A204.1 (cell line): ENCODE data around the gene PTBP3.
"Not testable (repeated sequence)": the region's sequence is repeated elsewhere in the genome, so short reads cannot be mapped to it uniquely, and the experiment has no call there.

Experiments used
- FAIRE-seq: peaks from 2 replicates; lab custom pipeline; 2012; peaks lifted over from hg19 to GRCh38; lab: Jason Lieb, UNC

PTBP3 gene

DNA sequence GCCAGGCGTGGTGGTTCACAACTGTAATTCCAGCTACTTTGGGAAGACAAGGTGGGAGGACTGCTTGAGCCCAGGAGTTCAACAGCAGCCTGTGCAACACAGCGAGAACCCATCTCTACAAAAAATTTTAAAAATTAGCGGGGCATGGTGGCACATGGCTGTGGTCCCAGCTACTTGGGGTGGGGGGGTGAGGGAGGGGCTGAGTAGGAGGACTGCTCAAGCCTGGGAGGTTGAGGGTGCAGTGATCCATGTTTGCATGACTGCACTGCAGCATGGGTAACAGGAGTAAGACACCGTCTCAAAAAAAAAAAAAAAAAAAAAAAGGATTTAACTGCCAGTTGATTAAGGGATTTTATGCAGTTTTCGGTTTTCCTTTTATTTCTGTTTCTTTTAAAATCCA, 65.0 kb downstream of the PTBP3 start:
- no peak for FAIRE-seq

DNA sequence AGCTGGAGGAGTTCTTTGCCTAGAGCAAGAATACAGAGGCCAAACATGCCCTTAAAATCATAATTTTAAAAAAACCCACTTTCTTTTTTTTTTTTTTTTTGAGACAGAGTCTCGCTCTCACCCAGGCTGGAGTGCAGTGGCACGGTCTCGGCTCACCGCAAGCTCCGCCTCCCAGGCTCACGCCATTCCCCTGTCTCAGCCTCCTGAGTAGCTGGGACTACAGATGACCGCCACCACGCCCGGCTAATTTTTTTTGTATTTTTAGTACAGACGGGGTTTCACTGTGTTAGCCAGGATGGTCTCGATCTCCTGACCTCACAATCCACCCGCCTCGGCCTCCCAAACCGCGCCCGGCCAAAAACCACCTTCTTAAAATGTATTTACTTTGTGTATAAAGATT, 66.3 kb downstream of the PTBP3 start:
- not testable (repeated sequence) for FAIRE-seq

DNA sequence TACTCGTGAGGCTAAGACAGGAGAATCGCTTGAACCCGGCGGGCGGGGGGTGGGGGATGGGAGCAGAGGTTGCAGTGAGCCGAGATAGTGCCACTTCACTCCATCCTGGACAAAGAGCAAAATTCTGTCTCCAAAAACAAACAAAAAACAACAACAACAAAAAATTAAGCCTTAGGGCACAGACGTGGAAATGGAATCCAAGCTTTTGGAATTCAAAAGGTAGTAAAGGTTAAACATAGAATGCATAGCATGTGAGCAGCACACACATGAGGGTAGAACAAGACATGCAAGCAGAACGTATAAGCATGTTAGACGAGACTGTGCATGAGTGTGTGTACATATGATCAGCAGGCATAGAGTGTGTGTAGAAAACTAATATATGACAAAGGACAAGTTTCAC, 68.0 kb downstream of the PTBP3 start:
- FAIRE-seq = no peak

DNA sequence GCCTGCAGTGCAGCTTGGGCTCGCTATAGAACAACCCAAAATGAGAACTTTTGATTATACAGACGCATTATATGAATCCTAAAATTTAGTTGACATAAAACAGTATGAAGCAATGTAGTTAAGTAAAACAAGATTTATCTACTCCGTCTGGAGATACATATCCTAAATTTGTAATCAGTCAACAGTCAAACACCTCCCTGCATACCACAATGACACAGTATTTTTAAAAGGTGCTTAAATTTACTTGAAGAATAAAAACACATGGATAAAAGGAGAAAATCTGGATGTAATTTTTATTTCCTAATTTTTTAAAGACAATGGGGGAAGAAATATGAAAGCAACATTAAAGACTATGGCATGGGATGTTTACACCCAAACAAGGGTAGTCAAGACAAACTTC, 70.8 kb downstream of the PTBP3 start:
- FAIRE-seq = no peak

DNA sequence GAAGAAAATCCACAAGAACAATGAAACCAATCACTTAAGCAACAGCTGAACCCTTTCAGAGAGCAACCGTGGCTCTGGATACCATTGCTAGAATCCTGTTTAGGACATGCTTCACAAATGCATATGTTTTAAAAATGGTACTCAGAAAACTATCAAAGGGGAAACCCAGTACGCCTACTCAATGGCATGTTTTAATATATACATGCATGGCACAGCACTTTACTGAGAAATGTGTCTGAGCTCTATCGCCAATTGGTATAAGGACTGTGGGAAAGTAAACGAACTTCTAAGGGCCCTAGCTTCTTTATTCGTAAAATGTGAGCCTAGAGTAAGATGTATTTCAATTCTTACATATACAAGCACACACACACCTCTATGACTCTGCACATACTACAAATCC, 72.3 kb downstream of the PTBP3 start:
- no peak for FAIRE-seq

DNA sequence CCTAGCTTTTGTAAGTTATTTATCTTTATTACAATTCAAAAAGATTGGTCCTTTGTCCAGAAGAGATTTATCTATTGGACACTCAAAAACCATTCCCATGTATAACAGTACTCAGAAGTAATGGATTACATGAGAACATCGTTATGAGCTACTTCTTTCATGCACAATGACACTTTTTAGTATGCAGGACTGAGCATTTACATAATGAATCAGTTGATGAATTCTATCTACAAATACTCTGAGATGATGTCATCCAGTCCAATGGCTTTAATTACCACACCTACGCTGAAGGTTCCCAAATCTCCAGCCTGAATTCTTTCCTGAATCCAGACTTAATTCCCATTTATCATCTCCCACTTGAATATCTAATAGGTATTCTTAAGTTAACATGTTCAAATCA, 75.3 kb downstream of the PTBP3 start:
- no peak for FAIRE-seq

DNA sequence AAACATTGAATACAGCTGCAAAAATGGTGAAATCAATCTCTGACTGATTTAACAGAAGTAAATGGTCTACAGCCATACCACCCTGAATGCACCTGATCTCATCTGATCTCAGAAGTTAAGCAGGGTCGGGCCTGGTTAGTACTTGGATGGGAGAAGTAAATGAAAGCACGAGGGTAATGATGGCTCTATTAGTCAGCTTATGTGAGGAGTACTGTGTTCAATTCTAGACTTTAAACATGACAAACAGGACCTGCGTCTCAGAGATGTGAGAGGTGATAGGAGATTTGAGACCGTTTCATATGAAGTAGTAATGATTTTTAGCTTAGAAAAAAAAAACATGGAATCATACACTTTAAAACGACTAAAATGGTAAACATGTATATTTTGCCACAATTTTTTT, 81.2 kb downstream of the PTBP3 start:
- no peak for FAIRE-seq

DNA sequence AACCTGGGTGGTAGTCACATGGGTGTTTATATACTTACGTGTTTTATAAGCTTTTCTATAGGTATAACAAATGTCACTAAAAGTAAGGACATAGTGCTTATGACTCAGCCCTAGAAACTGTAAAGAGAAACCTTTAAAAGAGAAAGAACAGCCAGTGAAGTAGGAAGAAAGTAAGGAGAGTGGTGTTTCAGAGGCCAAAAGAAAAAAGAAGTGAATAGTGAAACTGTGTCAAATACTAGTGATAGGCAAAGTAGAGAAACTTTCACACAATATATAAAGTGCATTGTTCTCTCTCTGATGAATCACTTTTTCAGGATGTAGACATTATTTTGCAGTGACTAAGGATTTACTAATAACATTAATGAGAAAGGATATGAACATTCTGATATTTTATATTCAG, 84.1 kb downstream of the PTBP3 start:
- no peak for FAIRE-seq

DNA sequence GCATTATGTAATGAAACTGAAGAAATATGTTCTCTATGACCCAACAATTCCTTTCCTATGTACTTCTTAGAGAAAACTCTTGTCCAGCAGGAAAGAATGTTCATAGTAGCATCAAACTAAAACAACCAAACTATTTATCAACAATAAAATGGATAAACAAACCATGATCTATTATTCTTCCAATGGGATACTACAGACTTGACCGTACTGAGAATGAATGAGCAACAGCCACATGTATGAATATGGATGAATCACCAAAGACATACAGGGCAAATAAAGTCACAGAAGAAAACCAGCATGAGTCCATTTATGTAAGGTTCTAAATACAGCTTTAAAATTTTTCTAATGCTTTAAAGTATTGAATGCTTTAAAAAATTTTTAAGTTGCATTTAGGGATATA, 84.7 kb downstream of the PTBP3 start:
- no peak for FAIRE-seq

DNA sequence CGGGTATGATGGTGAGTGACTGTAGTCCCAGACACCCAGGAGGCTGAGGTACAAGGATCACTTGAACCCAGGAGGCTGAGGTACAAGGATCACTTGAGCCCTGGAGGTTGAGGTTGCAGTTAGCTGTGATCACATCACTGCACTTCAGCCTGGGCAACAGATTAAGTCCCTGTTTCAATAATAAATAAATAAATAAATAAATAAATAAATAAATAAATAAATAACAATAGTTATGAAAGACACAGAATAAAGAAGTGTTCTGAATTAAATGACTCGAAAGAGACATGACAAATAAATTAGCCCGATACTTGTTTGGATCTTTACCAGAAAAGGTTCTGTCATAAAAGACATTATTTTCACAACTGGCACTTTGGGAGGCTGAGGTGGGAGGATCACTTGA, 86.3 kb downstream of the PTBP3 start:
- FAIRE-seq = no peak

DNA sequence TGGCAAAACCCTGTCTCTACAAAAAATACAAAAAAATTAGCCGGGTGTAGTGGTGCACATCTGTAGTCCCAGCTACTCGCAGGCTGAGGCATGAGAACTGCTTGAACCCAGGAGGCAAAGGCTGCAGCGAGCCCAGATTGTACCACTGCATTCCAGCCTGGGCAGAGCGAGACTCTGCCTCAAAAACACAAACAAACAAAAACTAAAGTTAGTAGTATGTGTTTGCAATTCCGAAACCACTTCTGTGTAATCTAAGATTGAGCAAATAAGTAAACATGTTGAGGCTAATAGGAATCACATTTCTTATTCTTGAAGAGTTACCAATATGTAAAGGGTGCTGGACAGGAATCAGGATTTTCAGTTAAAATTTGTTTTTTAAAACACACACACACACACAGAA, 88.3 kb downstream of the PTBP3 start:
- no peak for FAIRE-seq

DNA sequence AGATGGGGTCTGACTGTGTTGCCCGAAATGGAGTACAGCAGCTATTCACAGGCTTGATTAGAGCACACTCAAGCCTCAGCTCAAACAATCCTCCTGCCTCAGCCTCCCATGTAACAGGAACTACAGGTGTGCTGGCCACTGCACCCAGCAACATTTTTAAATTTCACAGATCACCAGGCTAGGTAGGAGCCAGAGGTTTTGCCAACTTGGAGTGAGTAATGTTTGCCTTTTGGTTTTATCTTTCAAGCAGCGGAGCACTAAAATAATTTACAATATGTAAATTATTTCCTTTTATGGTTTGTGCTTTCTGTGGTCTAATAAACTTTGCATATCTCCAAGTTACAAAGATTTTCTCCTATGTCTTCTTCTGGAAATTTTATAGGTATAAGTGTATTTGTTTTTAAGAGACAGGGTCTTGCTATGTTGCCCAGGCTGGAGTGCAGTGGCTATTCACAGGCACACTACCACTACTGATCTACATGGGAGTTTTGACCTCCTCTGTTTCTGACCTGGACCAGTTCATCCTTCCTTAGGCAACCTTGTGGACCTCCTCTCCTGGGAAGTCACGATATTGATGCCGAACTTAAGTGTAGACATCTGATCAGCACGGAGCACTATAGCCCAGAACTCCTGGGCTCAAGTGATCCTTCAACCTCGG, 91.1 kb downstream of the PTBP3 start:
- FAIRE-seq = no peak

DNA sequence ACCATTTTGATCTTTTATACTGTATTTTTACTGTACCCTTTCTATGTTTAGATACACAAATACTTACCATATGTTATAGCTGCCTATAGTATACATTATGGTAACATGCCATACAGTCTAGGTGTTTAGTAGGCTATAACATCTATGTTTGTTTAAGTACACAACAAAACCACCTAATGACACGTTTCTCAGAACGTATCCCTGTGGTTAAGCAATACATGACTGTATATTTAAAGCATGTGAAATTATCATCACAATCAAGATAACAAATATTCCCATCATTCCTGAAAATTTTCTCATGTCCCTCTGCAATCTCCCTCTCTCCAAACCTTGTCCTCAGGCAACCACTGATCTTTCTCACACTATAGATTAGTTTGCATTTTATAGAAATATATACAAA, 91.9 kb downstream of the PTBP3 start:
- FAIRE-seq = no peak

DNA sequence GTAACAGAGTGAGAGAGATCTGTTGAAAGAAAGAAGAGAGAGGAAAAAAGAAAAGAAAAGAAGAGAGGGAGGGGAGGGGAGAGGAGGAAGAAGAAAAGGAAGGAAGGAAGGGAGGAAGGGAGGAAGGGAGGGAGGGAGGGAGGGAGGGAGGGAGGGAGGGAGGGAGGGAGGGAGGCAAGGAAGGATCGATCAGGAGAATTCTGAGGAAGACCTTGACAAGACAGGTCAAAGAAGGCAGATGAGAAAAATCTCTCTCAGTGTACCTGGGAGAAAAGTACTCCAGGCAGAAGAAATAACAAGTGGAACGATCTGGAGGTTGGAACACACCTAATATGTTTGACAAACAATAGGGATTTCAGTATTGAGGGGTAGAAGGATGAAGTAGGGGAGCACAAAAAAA, 93.7 kb downstream of the PTBP3 start:
- no peak for FAIRE-seq

DNA sequence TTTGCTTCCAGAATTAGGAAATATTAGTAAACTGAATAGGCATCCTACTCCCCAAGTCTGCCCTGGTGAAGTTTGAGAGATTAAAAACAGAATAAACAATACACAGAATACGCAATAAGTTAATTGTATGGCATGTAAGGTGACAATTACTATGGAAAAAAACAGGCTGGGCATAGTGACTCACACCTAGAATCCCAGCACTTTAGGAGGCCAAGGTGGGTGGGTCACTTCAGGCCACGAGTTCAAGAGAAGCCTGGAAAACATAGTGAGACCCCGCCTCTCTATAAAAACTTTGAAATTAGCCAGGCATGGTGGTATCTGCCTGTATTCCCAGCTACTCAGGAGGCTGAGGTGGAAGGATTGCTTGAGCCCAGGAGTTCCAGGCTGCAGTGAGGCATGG, 94.1 kb downstream of the PTBP3 start:
- no peak for FAIRE-seq

DNA sequence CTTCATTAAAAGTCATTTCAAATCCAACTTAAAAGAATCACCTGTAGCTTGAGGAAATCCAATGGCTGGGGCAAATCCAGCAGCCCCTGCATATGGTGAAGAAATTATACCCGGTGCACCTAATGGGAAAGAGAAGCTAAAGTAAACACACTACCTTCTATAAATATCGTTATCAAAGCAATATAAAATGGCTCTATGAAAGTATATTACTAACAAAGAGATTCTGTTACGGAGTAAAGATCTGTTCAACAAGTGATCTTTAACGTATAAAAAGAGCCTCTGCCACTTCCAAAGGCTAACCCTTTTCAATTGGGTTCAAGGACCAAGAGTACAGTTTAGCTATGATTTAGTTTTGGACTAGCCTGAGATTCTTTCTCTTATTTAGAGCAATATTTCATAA, 98.6 kb downstream of the PTBP3 start:
- no peak for FAIRE-seq

DNA sequence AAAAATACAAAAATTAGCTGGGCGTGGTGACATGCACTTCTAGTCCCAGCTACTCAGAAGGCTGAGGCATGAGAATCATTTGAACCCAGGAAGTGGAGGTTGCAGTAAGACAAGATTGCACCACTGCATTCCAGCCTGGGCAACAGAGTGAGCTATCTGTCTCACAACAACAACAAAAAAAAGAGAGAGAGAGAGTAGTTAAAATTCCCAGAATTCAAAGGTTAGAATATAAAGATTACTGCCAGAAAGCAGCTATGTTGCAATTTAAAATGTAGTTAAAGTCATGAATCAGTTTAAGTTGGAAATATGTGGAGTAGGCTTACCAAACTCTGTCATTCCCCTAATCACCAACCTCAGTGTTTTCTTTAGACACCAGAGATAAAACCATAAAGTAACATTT, 99.7 kb downstream of the PTBP3 start:
- FAIRE-seq = no peak

DNA sequence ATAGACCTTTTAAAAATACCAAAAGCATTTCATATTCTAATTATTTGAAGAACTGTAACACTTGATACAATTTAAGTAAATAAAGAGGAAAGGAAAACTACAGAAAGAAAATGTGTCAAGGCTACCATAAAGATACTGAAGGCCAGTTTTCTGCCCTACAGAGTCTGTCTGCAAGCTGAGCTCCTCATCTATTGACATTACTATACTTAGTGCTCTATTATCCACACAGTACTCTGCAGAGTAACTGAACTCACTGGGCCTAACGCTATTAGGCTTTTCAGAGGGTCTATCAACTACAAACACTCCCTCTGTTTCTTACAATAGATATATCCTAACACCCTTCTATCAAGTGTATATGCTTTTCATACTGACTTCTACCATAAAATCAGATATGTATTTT, 101.2 kb downstream of the PTBP3 start:
- no peak for FAIRE-seq

DNA sequence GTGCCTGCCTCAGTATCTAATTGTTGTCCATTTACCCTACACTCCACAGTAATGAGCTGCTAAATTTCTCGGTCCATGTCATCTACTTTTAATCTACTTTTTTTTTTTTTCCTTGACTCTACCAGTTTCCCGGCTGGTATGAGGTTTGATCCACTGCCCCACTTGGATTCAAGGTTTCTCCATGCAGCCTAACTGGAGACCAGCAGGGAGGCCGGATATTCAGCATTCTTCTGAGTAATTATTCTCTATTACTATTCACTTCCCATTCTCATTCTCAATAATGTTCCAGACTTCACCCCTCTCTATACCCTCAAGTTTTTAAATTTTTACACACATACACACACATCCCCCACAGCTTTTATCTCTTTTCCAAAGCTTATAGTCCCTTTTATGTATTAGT, 107.3 kb downstream of the PTBP3 start:
- no peak for FAIRE-seq

DNA sequence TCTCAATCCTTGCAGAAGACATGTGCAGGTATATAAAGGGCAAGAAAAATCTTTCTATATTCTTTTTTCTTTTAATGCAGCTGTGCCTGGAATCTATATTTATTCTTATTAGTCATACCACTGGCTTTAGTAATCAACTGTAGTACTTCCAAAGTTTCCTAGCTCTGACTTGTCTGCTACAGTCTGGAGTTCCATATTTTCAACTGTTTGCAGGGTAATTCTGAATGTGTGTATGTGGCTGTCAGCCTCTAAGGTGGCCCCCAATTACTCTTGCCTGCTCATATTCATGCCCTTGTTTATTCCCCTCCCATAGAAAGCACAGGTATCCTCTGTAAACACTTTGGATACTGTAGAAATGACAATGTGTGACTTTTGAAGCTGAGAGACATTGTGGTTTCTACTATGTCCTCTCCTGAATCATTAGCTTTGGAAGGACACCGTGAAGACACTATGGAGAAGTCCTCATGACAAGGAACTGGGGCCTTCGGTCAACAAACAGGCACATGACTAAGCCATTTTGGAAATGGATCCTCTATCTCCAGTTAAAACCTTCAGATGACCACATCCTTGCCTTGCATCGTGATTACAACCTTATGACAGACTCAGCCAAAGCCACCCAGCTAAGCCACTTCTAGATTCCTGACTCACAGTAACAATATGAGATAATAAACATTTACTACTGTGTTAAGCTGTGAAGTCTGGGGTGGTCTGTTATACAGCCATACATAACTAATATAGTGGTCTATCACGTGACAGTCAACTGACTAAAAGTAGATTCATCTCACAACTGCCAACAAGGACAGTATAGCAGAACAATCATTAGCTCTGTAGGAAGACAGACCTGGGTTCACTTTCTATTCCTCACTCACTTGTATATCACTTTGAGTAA, 108.8 kb downstream of the PTBP3 start:
- no peak for FAIRE-seq

DNA sequence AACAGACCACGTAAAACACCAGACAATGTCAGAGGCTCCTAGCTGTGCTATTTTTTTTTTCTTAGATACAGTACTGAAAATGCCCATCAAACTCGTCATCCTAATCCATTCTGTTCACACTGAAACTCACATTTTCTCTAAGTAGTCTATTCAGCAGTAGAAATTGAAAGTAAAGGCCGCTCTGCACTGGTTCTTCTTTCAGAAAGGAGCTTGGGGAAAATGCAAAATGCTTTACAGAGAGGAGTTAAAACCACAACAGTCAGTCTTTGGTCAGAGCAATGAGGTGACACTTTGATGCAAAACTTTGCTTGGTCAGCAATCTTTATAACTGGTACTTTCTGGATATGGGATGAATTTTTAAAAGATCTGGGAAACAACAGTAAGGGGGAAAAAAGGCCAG, 114.5 kb downstream of the PTBP3 start:
- FAIRE-seq = no peak

DNA sequence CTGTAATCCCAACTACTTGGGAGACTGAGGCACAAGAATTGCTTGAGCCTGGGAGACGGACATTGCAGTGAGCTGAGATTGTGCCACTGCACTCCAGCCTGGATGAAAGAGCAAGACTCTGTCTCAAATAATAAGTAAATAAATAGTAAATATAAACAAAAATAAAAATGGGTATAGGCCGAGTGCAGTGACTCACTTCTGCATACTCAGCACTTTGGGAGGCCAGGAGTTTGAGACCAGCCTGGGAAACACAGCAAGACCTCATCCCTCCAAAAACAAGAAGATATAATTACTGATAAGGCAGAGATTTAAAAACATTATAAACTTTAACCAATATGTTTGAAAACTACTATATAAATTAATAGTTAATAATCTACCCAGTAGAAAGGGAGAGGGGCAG, 120.5 kb downstream of the PTBP3 start:
- FAIRE-seq = no peak

DNA sequence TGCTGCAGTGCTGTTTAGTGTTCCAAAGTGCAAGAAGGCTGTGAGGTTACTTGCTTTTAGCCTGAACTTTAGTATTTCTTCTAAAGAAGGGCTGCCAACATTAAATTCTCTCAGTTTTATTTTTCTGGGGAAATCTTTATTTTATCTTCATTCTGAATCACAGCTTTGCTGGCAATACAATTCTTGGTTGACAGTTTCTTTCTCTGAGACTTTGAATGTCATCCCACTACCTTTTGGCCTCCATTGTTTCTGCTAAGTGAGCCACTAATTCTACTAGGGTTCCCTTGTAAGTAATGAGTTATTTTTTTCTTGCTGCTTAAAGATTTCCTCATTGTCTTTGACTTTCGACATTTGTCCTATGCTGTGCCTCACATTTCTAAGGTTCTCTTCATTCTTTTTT, 126.0 kb downstream of the PTBP3 start:
- no peak for FAIRE-seq

DNA sequence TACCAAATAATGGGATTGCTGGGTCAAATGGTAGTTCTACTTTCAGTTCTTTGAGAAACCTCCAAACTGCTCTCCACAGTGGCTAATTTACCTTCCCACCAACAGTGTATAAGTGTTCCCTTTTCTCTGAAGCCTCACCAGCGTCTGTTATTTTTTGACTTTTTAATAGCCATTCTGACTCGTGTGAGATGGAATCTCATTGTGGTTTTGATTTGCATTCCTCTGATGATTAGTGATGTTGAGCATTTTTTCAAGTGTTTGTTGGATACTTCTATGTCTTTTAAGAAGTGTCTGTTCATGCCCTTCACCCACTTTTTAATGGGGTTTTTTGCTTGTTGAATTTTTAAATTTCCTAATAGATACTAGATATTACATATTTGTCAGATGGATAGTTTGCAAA, 129.9 kb downstream of the PTBP3 start:
- FAIRE-seq = no peak
